Endodermal cell (in vitro differentiated cells): ENCODE data around the gene PUS10. TPM values are rescaled to one million over a fixed set of nuclear protein-coding genes. Genes with fewer than 3 reads are reported as not detected.

Source experiments
- DNase-seq: peaks from one replicate; pipeline ENCODE4 v3.0.0-alpha.2; 2017
- H3K27ac ChIP-seq: 2 replicates; pipeline ENCODE4 v1.5.1; 2013; ENCODE audit warnings: mild to moderate bottlenecking, low read depth, low read length, moderate library complexity
- H3K27me3 ChIP-seq: 2 replicates; pipeline ENCODE4 v1.6.1; 2013; ENCODE audit warnings: mild to moderate bottlenecking, low read length, moderate library complexity; ENCODE audit not compliant: insufficient read depth, control insufficient read depth, poor library complexity, severe bottlenecking
- H3K36me3 ChIP-seq: 2 replicates; pipeline ENCODE4 v1.7.0; 2013; ENCODE audit warnings: mild to moderate bottlenecking, low read length, moderate library complexity; ENCODE audit not compliant: control insufficient read depth, insufficient read depth
- H3K4me1 ChIP-seq: one replicate; pipeline ENCODE4 v1.7.0; 2013; ENCODE audit warnings: low read length; ENCODE audit not compliant: control insufficient read depth, insufficient read depth
- H3K4me3 ChIP-seq: 2 replicates; pipeline ENCODE4 v1.5.1; 2013; ENCODE audit warnings: mild to moderate bottlenecking, low read length, moderate library complexity
- H3K9ac ChIP-seq: 2 replicates; pipeline ENCODE4 v1.6.1; 2013; ENCODE audit warnings: mild to moderate bottlenecking, low read length, moderate library complexity; ENCODE audit not compliant: poor library complexity, severe bottlenecking; ENCODE audit errors: extremely low read depth
- H3K9me3 ChIP-seq: 2 replicates; pipeline ENCODE4 v1.6.1; 2013; ENCODE audit warnings: mild to moderate bottlenecking, low read length, moderate library complexity; ENCODE audit not compliant: control insufficient read depth
- H3K27ac Mint-ChIP-seq: 2 replicates; pipeline ENCODE4 v1.8.0; 2020; ENCODE audit warnings: mixed read lengths
- H3K27me3 Mint-ChIP-seq: 2 replicates; pipeline ENCODE4 v1.8.0; 2021; ENCODE audit warnings: mild to moderate bottlenecking, mixed read lengths; ENCODE audit not compliant: insufficient read depth
- H3K36me3 Mint-ChIP-seq: 2 replicates; pipeline ENCODE4 v1.8.0; 2020; ENCODE audit warnings: low read depth, mixed read lengths
- H3K4me1 Mint-ChIP-seq: 2 replicates; pipeline ENCODE4 v1.8.0; 2020; ENCODE audit warnings: mixed read lengths
- H3K4me3 Mint-ChIP-seq: 2 replicates; pipeline ENCODE4 v1.8.0; 2020; ENCODE audit warnings: mild to moderate bottlenecking, moderate library complexity, mixed read lengths
- H3K9me3 Mint-ChIP-seq: 2 replicates; pipeline ENCODE4 v1.8.0; 2020; ENCODE audit warnings: mild to moderate bottlenecking, mixed read lengths
- WGBS, 2 experiments: methylation state at CpG; one replicate each; pipeline versions ENCODE4 v1.1.5 to v1.1.7; 2013; ENCODE audit warnings: missing lambda C conversion rate in 2 of 2, mixed read lengths in 1 of 2; ENCODE audit not compliant: insufficient coverage in 1 of 2, insufficient read length in 1 of 2; 5-methylcytosine and 5-hydroxymethylcytosine counted together
- total RNA-seq, 2 donors: library from RNA; stranded (reverse); fragmentation: NEBNext Ultra II Directional in 1 of 2; extraction: Animal tissue kit (Norgen Biotek cat#: 25700) in 1 of 2; gene quantifications; 2 replicates in 1 of 2; 3 replicates in 1 of 2; pipeline ENCODE4 v1.2.1, GENCODE V29; 2021
- TF ChIP-seq, protein P1 (sequence below): fragments of 200-600 bp; sonication (generic); conservative IDR thresholded peaks from 2 replicates; pipeline ENCODE4 v1.5.0; 2021; ENCODE audit warnings: antibody characterized with exemption, mild to moderate bottlenecking

The PUS10 gene
- total RNA-seq, 2 donors from 2014 or later: 3.9 to 6.1 TPM

- no peak overlapping the region for H3K27ac Mint-ChIP-seq
- H3K36me3 Mint-ChIP-seq: no peaks in the 10 kb centered on the region
- no peak overlapping the region for H3K9ac ChIP-seq
- H3K4me3 Mint-ChIP-seq: no peak overlapping the region
- H3K9me3 Mint-ChIP-seq: no peaks in the 10 kb centered on the region
- H3K9me3 ChIP-seq: no peaks in the 10 kb centered on the region
- TF ChIP-seq, protein P1, sequence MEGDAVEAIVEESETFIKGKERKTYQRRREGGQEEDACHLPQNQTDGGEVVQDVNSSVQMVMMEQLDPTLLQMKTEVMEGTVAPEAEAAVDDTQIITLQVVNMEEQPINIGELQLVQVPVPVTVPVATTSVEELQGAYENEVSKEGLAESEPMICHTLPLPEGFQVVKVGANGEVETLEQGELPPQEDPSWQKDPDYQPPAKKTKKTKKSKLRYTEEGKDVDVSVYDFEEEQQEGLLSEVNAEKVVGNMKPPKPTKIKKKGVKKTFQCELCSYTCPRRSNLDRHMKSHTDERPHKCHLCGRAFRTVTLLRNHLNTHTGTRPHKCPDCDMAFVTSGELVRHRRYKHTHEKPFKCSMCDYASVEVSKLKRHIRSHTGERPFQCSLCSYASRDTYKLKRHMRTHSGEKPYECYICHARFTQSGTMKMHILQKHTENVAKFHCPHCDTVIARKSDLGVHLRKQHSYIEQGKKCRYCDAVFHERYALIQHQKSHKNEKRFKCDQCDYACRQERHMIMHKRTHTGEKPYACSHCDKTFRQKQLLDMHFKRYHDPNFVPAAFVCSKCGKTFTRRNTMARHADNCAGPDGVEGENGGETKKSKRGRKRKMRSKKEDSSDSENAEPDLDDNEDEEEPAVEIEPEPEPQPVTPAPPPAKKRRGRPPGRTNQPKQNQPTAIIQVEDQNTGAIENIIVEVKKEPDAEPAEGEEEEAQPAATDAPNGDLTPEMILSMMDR: no peak
- no peaks in the 10 kb centered on the region for H3K36me3 ChIP-seq
- no peak for DNase-seq
- no peak overlapping the region for H3K4me3 ChIP-seq
- no peaks in the 10 kb centered on the region for H3K27me3 ChIP-seq
- H3K4me1 Mint-ChIP-seq: no peaks in the 10 kb centered on the region
- H3K27ac ChIP-seq: no peak overlapping the region
- no peaks in the 10 kb centered on the region for H3K4me1 ChIP-seq
- no peaks in the 10 kb centered on the region for H3K27me3 Mint-ChIP-seq
- WGBS, 2 experiments: 96 to 100% methylated on average over 3 to 7 of the region's 7 CpGs
Measured at GRCh38 chr2:60959501-60959900, 58.6 kb downstream of the PUS10 start.

- Mint-ChIP-seq H3K4me3 (no peak overlapping the region), H3K27ac (no peak overlapping the region), H3K4me1 (no peaks in the 10 kb centered on the region), H3K36me3 (no peaks in the 10 kb centered on the region), H3K27me3 (no peaks in the 10 kb centered on the region), H3K9me3 (no peaks in the 10 kb centered on the region)
- H3K27me3 ChIP-seq: no peaks in the 10 kb centered on the region
- no peak for DNase-seq
- no peak overlapping the region for H3K27ac ChIP-seq
- WGBS, 2 experiments: 91 to 92% methylated on average over 3 of the region's 3 CpGs
- no peaks in the 10 kb centered on the region for H3K36me3 ChIP-seq
- H3K9me3 ChIP-seq: no peaks in the 10 kb centered on the region
- H3K9ac ChIP-seq: no peak overlapping the region
- TF ChIP-seq, protein P1: no peak
- H3K4me3 ChIP-seq: no peak overlapping the region
- H3K4me1 ChIP-seq: no peaks in the 10 kb centered on the region
Measured at GRCh38 chr2:60958800-60959199, 59.3 kb downstream of the PUS10 start.

GRCh38 chr2:60958361-60958760 lies 59.7 kb downstream of the PUS10 start:
- Histone ChIP-seq H3K27me3 (no peaks in the 10 kb centered on the region), H3K9me3 (no peaks in the 10 kb centered on the region), H3K4me3 (no peak overlapping the region), H3K9ac (no peak overlapping the region), H3K27ac (no peak overlapping the region), H3K36me3 (no peaks in the 10 kb centered on the region), H3K4me1 (no peaks in the 10 kb centered on the region)
- no peaks in the 10 kb centered on the region for H3K27me3 Mint-ChIP-seq
- H3K27ac Mint-ChIP-seq: no peak overlapping the region
- DNase-seq: no peak
- no peaks in the 10 kb centered on the region for H3K9me3 Mint-ChIP-seq
- TF ChIP-seq, protein P1: no peak
- no peaks in the 10 kb centered on the region for H3K4me1 Mint-ChIP-seq
- peaks cover under 1% of the 10 kb centered on the region for H3K36me3 Mint-ChIP-seq
- H3K4me3 Mint-ChIP-seq: no peak overlapping the region
- 75 to 88% methylated on average over 3 of the region's 3 CpGs for whole genome bisulfite sequencing, 2 experiments
